HG03139 (cell line): ENCODE data around the gene CNTNAP2.
"Not testable (repeated sequence)": the region's sequence is repeated elsewhere in the genome, so short reads cannot be mapped to it uniquely, and the experiment has no call there.

Source experiments
- ATAC-seq: cut with Tn5 transposase; IDR thresholded peaks from one replicate; pipeline ENCODE4 v1.9.1; 2021; ENCODE audit not compliant: unreplicated experiment

CNTNAP2 gene

DNA sequence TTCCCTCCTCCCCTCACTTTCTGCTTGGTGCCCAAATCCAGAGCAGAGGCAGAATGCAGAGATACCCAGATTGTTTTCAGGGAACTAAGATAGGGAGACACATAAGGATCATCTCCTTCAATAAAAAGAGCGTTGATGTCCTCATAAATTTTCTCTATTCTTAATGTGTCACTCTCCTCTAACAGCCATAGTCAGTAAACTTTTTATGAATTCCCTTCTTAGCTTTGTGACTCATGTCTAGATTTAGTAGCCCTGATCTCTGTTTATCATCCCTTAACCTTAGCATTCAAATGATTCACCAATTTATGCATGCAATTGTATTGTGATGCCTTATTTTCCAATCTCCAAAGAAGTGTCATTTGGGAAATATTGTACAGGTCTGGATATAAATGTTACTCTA, 1478.4 kb downstream of the CNTNAP2 start:
- no peak for ATAC-seq

DNA sequence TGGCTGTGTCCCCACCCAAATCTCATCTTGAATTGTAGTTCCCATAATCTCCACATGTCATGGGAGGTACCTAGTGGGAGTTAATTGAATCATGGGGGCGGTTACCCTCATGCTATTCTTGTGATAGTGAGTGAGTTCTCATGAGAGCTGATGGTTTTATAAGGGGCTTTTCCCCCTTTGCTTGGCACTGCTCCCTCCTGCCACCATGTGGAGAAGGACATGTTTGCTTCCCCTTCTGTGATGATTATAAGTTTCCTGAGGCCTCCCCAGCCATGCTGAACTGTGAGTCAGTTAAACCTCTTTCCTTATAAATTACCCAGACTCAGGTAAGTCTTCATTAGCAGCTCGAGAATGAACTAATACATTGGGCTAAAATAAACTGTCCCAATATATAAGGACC, 1482.1 kb downstream of the CNTNAP2 start:
- not testable (repeated sequence) for ATAC-seq

DNA sequence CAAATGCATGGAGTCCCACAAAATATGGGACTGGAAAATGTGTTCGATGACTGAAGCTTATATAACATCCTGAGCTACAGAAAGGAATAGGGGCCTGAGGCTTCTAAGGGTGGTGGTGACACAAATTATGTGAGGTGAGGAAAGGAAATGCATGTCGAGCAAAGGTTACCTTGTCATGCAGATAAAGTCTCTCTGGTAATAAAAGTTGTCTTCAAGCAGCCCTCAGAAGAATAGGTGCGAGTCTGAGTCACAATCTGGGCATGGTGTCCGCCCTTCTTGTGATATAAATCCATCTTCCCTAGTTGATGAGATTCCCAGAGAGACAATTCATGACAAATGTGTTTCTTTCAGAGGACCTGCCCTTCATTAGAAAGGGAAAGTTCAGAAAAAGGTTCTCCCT, 1488.7 kb downstream of the CNTNAP2 start:
- ATAC-seq: no peak

DNA sequence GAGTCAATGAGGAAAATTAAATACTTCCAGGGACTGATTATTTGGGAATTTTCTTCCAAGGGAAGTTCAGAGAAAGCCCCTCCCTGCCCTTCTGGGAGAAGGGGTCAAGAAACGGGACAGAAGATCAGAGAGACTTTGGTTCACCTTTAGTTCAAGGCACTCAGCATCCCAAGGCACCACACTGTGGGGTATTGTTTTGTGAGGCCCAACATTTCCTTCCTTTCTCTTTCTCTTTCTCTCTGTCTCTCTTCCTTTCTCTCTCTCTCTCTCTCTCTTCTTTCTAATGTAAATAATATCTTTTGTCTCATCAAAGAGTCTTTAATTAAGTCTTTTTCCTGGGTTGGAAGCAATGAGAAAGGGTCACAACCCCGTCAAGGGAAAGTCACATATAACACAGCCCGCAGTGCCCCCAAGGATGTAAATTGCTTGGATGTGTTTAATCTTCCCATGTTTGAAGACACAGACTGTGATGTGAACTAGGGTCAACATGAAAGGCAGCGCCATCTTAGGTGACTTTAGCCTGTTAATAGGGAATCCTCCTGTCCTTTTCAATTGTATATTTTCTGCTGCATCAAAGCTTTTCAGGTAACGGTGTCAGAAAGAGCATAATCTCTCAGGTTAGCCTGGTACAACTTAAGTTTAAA, 1490.7 kb downstream of the CNTNAP2 start:
- no peak for ATAC-seq

DNA sequence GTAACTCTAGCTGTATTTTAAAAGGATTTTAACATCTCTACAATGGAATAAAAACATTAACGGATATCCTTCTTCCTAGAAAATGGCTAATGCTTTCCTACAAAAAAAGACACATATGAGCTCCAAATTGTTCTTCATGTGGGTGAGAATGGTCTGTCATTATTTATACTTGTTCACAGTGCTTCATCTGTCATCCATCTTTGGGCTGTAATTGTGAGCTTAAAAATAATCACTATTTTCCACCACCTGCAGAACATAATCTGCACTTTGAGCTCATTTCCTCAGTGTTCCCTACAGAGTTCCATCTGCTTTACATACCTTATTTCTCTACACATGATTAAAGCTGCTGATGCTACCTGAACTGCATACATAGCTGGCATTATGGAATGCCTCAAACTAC, 1494.8 kb downstream of the CNTNAP2 start:
- ATAC-seq: no peak

DNA sequence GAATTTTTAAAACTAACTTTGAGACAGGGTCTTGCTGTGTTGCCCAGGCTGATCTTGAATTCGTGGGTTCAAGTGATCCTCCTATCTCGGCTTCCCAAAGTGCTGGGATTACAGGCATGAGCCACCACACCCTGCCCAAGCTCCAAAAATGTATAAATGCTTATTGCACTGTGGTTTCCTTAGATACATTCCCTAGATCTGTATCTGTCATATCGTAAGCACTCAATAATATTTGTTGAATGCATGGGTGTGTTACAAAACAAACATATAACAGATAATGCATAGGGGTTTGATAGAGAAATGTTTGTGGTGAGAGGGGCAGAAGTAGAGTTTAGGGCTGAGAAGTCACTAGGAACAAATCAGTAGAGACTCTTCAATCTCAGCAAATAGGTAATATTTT, 1518.7 kb downstream of the CNTNAP2 start:
- no peak for ATAC-seq

DNA sequence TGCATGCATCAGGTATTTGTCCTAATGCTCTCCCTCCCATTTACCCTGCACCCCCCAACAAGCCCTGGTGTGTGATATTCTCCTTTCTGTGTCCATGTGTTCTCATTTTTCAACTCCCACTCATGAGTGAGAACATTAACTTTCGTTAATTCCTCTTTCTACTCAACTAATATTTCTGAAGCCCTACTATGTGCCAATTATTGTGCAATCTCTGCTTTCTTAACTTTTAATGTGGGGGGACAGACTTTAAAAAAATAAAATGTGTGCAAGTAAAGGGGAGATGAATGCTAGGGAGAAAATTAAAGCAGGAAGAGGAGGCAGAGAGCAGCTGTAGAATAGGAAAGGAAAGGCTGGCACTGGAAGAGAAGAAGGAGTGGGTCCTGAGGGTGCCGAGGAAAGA, 1520.0 kb downstream of the CNTNAP2 start:
- ATAC-seq: no peak

DNA sequence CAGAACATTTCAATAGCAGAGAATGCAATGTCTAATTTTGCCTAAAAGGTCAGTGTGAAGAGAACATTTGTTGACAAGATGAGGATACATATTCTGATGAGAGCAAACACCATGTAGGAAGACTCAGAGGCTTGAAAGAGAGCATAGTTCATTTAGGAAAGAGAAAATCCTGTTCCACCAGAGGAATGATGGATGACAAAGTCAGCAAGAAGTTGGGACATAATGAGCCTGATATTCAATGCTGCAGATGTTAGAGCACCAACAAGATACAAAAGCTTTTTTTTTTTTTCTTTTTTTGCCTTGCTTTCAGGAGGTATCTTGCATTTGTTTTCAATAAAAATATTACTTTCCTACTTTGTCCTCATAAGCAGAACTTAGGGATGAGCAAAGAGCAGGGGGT, 1522.0 kb downstream of the CNTNAP2 start:
- no peak for ATAC-seq

DNA sequence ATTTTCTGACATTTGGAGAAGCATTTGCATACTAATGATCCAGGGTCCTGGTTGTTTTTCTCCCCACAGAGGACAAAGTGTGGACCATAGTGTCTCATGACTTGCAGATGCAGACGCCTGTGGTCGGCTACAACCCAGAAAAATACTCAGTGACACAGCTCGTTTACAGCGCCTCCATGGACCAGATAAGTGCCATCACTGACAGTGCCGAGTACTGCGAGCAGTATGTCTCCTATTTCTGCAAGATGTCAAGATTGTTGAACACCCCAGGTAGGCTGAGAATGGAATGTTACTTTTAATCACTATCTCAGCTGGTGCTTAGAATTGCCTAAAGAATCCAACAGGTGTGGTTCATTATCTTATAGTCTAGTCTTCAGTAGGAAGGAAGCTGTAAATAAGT, 1522.4 kb downstream of the CNTNAP2 start:
- ATAC-seq: no peak

DNA sequence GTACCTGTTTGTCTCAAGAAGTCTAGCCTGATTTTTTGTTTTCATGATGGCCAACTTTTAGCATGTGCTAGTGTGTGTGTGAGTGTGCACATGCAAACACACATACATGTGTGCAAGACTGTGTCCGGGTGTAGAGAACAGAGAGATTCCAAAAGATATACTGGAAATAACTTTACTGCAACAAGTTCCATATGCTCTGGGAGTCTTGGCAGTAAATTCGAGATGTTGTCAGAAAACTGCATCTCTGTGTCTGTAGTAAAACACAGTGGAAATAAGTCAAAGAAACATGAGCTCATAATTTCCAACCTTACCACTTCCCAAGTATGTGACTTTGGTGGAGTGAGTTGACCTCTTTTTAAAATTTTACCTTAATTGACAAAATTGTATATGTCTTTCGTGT, 1523.2 kb downstream of the CNTNAP2 start:
- no peak for ATAC-seq

DNA sequence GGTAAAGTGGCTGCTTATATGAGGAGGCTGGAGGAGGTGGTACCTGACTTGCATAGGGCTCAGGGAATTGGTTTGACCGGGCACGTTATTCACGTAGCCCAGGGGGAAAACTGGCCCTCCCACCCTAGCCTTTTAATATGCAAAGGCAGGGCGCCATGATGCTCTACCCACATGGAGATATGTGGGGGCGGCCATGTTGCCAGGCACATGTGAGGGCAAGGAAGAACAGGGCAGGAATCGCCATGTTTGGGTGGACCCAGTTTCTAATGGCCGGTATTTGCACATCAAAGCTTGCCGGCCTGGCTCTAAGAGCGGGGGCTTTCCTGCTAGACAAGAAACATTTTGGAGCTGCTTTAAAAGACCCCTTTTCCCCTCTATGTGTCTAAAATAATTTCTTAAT, 1524.2 kb downstream of the CNTNAP2 start:
- no peak for ATAC-seq

DNA sequence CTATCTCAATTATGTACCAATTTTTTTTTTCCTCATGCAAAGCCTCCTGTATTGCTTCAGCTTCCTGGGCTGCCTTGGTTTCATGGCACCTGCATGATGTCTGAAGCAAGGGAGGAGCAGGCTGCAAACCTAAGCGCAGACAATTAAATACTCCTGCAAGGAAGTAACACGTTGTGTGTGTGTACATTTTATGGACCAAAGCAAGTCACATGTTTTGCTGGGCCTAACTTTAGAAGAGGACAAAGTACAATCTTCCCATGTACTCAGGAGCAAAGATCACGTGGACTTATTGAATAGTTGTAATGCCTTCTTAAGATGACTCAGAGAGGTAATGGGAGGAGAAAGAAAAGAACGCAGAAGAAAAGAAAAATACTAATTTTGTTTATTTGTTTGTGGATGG, 1530.0 kb downstream of the CNTNAP2 start:
- ATAC-seq: no peak

DNA sequence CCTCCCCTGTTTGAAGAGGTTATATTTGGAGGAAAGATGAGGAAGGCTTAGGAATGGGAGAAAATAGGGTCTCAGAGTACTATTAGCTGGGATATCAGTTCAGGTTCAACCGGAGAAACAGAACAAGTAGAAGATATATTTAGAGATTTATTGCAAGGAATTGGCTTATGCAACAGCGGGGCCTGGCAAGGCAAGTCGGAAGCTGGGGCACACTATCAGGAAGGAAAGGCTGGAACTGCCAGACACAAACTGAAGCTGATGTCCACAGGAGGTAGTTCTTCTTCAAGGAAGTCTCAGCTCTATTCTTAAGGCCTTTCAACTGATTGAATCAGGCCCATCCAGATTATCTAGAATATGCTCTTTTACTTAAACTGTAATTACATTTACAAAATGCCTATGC, 1534.4 kb downstream of the CNTNAP2 start:
- ATAC-seq: no peak

DNA sequence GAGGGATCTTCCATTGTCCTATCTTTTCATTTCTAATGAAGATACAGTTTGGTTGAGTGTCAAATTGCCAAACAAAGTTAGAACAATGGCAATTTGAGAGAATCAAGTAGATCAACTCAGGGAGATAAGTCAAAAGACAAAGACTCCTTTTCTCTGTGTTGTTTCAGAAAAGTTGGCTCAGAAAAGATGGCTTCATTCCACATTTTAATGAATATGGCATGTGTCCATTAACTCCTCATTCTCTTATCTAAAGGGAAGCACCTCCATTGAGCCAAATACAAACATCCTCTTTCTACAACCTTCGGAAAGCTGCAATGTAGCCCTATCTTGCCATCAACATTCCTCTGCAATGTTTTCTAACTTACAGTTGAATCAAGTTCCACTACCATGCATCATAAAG, 1535.0 kb downstream of the CNTNAP2 start:
- no peak for ATAC-seq

DNA sequence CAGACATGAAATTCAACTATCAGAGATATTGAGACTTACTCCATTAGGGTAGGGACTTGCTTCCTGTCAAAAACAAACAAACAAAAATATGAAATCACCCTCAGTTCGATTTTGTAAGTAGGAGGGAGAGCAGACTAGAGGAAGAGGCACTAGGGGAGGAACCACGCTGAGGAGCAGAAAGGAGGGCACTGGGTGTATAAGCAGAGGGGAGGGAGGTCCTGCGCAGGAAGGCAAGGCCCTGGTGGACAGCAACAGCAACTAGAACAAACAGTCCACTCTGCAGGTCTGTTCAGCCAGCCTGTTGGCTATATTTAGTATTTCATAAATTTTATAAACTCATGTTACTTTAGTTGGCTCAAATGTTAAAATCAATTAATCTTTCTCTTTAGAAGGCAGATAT, 1536.9 kb downstream of the CNTNAP2 start:
- ATAC-seq: no peak

DNA sequence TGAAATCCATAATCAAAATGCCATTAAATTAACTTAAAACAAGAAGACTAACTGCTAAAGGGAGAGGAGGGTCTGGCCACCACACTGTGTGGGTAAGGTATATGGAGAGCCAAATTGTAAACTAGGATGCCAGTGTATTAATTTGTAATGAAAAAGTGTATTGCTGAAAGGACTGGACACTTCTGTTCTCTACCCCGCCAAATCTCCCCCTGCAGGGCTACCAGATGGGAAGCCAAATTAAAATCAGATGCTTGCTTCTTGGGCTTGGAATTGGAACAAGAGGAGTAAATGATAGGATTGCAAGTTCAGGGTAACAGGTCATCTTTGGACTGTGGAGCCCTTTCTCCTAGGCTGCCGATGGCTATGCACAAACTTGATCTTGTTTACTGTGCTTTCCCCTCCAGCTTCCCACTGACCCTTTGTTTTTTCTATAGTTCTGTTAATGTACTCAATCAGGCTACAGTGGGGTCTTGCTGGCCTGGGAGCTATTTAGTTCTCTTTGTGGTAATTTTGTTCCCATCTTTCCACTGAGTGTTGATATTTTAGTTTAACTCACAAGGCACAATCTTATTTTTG, 1541.9 kb downstream of the CNTNAP2 start:
- ATAC-seq: no peak

DNA sequence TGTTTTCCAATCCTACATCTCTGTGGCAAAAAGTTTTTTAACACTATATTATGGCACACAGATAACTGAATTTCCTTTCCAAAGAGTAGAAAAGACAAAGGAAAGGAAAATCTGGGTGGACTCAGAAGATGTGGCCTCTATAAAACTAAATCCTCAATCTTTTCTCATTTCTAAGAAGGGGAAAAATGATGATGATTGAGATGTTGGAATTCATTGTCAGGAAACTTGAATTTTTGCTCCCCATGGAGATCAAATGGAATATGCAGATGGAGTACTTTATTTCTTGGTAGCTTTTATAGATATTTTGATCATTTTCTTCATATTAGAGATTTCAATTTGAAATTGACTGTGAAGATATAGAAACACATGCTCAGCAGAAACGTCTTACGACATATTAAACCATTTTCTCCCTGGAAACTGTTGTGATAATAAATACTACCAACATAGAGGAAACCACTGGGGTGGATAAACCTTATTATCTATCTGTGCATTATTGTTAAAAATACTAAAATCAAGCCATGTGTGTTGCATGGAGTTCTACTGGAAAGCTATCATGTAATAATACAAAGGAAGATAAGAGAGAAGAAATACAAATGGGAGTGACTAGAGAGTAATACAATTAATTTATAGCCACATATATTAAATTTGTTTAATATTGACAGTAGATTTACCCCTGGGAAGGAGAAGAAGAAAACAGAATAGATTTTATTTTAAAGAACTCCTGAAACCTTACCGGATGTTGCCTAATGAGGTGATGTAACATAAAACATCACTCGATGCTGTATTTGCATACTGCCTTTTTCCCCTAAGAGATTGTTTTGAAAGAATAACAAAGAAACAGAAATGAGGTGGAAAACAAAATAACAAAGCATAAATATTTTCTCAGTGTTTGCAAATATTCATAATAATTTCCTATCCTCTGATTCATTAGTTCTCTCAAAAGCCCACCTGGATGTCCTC, 1542.7 kb downstream of the CNTNAP2 start:
- ATAC-seq: no peak

DNA sequence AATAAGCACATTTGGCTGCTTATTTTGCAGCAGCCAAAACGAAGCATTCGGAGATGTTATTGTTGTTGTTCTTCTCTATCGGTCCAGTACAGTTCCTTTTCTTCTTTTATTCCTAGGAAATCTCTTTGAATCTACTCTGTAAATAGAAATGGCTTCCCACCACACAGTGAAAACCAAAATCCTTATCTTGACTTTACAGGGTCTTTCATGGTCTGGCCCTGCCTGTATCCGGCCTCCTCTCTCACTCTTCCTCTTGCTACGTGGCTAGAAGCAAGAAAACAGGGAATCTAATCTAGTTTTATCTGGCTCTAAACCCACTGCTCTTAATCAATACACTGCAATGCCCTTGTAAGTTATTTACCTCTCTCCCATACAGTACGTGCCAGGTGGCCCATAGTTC, 1547.9 kb downstream of the CNTNAP2 start:
- no peak for ATAC-seq

DNA sequence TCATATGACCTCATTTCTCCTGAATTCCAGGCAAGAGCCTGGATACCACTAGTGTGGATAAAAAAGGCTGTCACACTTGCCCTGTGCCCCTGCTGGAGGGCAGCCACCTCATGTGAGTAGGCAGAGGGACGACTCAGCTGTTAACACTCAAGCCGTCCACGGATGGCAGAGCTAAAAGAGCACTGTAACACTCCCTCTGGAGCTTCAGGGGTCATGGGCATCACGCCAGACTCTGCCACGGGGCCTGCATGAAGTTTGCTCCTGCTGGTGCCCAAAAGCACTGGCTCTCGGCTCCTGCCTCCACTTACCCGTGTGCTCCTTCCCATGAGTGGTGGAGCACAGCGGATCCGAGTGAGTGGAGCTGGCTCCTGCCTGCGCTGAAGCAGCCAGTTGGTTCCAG, 1554.2 kb downstream of the CNTNAP2 start:
- no peak for ATAC-seq

DNA sequence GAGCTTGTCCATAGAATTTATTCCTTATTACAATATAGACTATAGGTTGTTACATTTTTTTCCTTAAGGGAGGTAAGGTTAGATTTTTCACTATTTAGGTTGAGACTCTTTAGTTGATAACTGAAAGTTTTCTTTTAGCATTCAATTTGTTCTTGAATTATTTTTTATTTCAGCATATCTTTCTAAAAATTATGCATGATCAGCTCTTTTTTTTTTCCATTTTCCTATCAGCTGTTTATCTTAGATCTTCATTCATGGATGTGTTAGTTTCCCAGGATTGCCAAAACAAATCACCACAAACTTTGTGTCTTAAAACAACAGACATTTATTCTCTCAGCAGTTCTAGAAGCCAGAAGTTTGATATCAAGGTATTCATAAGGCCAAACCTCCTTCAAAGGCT, 1558.1 kb downstream of the CNTNAP2 start:
- ATAC-seq: no peak

DNA sequence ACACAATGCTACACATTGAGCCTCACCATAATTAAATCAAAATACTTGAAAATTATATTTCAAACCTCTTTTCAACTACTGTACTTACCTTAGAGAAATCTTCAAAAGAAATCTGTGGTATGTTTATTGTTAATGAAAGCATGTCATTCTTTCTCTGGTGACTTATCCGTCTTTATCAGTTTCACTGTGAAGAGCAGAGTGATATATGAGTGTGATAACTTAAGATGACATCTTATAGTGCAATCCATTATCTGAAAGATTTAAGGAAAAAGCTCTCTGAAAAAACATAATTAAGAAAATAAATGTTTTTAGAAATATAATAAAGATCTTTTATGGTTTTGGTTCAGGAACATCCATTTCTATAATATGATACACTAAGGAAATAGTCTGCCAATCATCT, 1562.3 kb downstream of the CNTNAP2 start:
- no peak for ATAC-seq

DNA sequence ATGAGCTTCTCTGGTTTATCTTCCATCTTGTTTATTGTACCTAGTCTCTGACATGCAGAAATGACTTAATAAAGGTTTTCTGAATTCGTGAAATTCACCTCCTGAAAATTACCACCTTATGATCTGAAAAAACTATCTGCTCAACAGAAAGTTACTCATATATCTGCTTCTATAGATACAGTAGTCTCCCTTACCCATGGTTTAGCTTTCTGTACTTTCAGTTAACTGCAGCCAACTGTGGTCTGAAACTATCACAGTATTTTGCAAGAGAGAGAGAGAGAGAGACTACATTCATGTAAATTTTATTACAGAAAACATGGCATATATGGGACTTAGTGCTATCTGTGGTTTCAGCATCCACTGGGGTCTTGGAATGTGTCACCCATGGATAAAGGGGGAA, 1564.9 kb downstream of the CNTNAP2 start:
- no peak for ATAC-seq
